ENCODE results near the gene NPAS2.

NPAS2 gene

DNA sequence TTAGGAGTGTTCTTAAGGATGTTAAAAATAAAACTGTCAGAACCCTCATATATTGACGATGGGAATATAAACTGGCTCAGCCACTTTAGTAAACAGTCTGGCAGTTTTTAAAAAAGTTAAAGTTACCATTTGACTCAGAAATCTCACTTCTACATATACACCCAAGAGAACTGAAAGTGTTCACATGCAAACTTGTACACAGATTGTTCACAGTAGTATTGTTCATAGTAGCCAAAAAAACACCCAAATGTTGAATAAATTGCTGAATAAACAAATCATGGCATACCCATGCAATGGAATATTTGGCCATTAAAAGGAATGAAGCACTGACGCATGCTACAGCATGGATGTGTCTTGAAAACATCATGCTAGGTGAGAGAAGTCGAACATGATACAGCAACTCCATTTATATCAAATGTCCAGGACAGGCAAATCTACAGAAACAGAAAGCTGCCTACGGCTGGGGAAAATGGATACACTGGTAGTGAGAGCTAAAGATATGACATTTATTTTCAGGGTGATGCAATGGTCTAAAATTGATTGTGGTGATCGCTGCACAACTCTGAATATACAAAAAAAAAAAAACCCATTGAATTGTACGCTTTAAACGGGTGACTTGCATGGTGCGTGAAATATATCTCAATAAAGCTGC, 192.2 kb downstream of the NPAS2 start:
- DNase-seq (ENCODE audit: low read depth) = no peak

DNA sequence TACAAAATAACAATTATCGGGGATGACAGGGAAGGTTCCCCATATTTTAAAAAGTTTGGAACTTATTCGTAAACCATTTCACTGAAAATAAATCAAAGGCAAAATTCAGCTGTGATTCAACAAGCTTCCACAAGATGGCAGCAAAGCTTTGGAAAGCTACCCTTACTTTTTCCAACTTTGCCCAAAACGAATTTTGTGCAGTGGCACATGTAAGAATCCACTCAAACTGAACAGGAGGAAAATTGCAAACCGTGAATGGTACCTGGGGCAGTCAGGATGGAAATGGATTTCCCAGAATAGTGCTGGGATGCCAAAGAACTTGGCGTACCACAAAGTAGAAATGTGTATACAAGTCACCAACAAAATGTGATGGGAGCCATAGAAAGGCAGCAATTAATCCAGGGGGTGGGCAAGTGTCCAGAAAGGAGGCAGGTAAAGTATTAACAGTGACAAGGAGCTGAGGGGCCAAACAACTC, 192.8 kb downstream of the NPAS2 start:
- peak; percentile 21 for DNase-seq (ENCODE audit: low read depth)

DNA sequence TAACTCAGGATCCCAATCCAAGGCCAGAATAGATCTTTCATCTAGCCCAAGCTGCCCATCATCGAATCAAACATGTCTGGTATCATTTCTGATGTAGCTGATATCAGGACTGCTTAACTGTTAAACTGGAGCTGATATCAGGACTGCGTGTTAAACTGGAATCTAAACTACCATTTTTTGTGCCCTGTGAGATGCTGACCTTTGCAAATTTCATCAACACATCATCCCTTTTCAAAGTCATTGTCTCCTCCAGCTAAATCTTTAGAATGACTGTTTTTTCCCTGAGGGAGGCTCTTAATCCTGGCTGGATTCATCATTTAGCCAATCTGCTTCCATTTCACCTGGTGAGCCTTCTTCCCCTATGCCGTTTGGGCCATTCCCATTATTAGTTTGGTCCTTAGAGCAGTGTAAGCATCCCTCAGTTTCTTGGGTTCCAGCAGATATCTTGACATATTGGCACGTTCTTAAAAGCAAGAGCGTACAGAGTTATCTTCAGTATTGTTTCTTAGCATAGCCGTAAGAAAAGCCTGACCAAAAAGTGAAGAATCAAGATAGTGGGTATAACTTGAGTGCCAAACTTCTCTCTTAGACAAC, 194.4 kb downstream of the NPAS2 start:
- DNase-seq (ENCODE audit: low read depth) = no peak

DNA sequence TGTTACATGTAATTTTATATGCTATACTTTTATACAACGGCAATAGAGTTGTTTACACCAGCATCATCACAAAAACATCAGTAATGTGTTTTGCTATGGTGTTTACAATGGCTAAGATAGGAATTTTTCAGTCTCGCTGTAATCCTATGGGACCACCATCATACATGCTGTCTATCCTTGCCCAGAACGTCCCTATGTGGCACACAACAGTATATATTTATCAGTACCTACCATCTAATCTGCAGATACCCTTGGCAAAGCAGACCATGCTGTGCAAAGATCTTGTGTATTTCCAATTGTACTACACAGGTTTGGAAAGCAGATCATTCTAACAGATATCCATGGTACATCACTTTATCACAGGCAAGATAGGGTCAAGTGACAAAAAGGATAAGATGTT, 197.4 kb downstream of the NPAS2 start:
- DNase-seq (ENCODE audit: low read depth) = no peak

DNA sequence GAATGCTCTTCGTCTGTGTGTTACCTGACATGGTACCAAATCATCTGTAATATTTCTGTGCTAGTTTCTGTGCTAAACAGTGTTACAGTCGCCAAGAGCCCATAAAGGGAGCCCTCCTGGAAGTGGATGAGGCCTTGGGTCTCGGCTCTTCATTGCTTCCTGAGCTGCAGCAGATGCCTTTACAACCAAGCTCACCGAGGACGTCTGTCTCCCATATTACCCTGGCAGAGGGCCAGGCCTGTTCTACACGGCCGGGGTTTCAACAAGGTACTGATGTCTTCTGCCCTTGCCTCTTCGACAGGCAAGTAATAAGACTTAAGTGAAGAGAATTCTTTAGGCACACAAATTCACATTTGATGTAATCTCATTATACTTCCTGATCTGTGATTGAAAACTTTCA, 199.0 kb downstream of the NPAS2 start:
- DNase-seq (ENCODE audit: low read depth) = no peak

DNA sequence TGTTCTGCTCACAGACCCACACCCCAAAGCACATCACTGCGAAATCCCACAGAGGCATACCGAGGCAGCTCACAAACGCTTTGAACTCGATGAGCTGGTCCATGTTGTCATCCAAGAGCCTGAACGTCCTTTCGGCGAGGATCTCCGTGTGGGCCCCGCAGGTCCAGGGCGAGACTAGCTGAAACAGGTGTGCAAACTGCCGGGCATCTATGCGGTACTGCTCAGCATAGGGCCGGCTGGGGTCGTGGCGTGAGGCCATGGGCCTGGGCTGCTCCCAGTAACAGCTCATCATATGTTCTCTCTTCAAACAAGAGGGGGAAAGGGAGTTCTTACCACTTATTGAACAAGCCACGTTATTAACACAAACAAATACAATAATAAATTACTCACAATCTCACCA, 202.3 kb downstream of the NPAS2 start:
- DNase-seq (ENCODE audit: low read depth) = no peak

DNA sequence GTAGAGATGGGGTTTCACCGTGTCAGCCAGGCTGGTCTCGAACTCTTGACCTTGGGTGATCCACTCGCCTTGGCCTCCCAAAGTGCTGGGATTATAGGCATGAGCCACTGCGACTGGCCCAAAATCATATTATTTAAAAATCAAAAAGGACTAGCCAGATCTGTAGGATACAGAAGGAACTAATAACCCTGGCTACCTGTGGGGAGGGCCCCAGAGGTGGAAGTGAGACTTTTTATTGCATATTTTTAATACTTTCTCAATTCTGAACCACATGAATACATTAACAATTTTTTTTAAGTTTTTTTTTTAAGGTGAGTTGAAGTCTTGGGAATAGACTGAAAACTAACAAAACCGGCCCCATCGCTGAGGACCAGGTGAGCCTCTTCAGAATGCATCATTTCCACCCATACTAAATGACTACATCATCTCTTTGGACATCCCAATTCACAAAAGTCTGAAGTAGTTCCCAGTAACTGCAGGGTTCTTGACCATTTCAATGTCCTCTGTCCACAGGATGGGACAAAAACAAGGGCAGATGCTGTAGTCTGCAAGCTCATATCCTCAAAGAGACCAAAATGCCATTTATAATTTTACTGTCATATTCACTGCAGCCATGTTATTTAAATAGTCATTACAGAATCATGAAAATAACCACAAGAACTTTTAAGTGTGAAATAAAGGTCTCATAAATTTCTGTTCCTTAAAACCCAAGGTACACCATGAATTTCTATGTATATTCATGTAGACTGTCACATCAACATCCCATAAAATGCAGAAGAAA, 203.6 kb downstream of the NPAS2 start:
- no peak for DNase-seq (ENCODE audit: low read depth)

DNA sequence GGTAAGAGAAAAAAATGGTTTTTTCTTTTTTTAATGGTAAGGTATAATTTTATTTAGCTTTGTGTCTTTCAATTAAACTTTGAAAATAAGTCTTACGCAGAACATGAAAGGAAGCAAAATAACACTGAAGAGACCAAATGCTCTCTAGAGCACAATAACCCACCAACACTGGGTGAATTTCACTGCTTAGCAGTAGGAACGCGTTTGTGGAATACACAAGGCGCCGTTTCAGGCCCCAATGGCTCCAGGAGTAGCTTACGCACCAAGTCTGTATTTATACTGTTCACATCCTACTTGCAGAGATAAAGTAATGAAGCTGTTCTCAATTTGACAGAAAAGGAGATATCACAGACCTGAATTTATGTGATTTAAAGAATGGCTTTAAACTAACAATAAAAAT, 205.6 kb downstream of the NPAS2 start:
- no peak for DNase-seq (ENCODE audit: low read depth)

DNA sequence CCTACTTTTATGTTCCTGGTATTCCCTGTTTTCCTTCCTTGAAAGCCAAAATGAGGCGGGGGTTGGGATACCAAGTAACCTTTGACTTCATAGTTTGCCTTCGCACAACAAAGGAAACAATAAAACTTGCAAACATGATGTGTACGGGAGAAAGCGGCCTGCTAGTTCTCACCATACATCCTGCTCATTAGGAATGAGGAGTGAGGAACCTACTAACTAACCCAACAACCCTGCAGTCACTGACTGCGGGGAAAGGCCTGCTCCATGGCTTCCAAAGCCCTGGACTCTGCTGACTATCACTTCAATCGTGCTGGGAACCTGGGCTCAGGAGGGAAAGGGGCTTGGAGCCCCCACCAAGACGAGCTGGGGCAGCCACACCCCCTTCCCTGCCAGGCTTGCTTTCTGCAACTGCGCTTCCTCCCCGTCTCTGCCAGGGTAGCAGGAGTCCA, 206.3 kb downstream of the NPAS2 start:
- DNase-seq (ENCODE audit: low read depth) = no peak

DNA sequence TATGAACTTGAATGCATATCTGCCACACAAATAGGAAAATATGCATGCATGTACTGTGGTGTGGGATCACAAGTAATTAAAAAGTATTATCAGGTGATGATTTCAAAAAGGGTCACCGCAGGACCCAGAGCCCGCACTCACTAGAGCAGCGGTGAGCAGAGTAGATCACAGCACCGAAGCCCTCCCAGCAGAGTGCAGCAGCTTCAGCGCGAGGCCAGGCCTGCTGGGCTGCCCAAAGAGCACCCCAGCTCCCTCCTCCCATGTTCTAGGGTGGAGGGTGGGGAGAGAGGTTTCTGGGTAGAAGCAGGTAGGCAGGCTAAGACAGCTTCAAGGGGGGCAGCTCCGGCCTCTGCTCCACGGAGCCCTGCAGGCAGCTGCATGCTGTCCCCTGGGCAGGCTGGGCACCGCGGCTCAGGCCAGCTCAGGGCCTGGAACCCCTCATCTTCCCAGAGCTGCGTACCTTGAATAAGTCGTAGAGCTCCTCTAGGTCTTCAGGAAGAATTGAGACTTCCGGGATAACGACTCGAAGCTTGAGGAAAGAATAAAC, 207.1 kb downstream of the NPAS2 start:
- DNase-seq (ENCODE audit: low read depth) = no peak

DNA sequence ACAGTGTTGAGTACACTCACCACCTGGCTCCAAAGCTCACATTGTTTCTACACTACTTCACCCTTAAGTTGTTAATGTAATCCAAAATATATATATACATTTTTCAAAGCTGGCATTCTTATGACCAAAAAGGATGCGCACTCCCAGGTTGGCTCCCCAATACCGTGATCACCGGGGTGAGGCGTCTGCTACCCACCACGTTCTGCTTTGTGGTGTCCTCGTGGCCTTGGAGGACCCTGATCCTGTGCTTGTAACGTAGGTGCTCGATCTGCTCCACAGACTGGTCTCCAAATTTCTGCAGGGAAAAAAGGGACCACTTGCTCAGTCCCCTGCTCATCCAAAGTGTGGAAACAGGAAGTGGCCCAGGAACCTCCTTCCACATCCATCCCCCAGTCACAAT, 207.9 kb downstream of the NPAS2 start:
- DNase-seq (ENCODE audit: low read depth) = no peak

DNA sequence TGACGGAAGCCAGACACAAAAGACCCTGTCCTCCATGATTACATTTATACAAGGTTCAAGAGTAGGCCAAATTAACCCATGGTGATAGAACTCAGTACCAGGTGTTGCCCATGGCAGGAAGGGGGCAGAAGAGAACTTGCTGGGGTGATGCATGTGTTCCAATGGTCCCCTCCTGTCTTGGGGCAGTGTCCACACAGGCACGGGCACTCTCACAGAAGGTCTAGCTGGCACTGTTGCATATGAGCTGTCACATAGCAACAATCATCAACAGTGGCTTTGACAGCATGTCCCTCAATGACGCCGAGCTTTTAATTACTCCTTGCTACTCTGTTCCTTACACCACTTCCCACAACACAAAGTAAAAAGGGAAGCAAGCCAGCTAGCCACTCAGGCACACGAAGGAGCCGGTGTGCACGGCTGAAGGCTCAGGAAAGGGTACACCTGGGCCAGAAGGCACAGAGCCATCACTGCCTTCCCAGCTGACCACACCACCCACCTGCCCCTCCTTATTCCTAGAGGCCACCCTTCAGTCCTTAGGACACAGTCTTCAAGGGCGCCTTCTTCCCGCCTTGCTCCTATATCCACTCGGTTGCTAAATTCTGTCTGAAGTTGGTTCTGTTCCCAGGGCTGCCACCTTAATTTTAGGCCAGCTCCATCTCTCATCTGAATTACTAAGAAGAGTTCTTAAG, 211.1 kb downstream of the NPAS2 start:
- DNase-seq (ENCODE audit: low read depth) = no peak

DNA sequence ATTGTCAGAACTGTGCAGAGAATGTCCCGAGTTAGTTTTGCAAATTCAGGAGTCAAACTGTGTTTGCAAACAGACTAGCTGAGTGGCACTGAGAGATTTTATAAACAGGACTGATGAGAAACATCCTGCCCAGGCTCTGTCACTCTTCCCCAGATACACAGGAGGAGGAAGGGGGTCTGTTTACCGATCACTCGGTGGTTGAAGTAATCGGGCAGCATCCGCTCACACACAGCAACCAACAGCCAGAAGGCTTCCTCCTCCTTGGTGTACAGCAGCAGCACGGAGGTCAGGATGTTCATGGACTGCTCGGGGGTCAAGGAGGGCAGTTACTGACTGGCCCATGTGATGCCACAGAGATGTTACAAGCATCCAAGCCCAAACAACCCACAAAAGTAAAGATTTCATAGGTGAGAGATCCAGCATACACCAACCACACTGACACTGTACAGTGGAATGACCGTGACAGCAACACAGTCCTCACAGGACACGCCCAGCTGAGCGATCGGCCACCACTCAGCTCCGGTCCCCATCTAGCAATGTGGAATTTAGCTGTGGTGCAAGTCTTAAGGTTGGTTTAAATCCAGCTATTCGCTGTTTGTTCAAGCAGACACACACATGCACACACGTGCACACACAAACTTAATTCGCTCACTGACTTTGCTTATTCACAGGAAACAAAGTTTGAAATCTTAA, 212.3 kb downstream of the NPAS2 start:
- no peak for DNase-seq (ENCODE audit: low read depth)

DNA sequence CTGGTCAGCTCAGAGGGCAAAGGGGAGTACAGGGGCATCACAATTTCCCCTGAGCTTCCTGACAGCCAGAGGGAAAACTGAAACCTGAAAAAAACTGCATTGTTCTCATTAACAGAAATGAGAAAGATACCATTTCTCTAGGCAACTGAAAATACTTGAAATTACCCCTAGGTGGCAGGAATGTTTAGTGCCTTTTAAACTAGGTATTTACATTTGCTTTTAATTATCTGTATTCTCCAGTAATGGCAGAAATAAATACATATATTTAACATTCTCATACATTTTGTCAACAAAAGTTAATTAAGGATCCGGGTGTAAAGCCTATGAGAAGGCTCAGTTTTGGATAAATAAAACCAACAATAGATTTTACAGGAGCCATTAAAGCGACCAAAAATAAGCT, 216.6 kb downstream of the NPAS2 start:
- peak; percentile 23 for DNase-seq (ENCODE audit: low read depth)

DNA sequence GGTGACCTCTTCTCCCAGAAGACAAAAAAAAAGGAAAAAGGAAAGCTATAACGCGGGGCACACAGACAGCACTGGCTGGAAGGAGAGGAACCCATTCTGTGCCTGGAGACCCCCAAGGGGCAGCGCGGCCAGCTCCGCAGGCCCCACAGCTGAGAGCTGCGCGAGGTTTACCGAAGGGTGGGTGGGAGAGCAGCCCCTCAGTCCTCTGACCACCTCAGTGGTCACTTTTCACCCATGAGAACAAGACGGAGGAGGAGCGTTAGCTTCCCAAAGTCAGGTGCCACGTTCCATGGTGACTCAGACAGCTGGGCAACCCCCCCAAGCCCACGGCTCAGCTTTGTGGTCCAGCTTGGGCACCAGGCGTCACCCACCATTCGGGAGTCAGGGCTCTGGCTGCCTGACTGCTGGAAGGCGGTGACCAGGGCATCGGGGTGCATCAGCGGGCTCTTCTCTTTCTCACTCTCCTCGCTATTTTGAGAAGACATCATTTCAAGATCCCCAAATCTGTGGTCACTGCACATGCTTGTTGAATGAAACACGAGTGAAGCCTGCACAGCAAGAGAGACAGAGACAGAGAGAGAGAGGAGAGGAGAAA, 217.3 kb downstream of the NPAS2 start:
- no peak for DNase-seq (ENCODE audit: low read depth)

DNA sequence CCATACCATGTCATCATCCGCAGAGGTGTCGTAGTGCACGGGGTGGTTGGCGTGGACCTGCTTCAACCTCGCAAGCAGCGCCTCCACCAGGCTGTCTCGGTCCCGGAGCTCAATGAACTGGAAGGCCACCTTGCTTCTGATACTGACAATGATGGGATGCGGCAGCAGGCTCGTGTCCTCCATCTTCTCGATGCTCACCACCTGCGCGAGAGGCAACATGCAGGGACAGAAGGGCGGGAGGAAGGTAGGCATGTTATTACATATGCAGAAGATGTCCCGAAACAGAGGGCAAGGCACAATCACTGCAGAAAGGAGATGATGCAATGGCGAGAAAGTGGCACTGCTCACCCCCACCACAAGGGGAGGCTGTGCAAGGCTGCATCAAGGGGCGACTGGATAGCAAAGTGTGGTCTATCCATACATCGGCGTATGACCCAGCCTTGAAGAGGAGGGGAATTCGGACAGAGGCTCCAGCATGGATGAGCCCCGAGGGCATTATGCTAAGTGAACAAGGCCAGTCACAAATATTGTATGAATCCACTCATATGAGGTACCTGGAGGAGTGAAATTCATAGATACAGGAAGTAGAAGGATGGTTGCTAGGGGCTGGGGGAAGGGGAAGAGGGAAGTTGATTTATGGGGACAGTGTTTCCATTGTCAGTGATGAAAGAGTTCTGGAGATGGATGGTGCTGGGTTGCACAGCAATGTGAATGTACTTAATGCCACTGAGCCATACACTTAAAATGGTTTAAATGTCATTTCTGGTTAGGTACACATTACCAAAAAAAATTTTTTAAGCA, 218.7 kb downstream of the NPAS2 start:
- no peak for DNase-seq (ENCODE audit: low read depth)

DNA sequence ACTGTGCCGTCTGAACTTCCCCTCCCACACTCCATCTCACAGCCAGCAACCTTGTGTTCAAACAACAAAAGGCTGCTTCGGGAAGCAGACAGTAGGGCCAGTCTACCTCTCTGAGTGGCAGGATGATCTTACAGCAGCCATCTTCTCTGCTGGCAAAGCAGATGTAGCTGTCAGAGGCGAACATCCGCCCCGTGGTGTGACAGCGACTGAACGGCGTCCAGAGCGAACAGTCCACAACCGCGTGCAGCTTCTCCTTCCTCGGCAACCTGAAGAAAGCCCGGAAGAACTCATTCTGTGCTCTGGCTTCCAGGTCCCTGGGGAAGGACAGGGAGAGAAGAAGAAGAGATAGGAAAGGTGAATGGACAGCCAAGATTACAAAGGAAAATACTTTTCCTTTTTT, 220.1 kb downstream of the NPAS2 start:
- no peak for DNase-seq (ENCODE audit: low read depth)

DNA sequence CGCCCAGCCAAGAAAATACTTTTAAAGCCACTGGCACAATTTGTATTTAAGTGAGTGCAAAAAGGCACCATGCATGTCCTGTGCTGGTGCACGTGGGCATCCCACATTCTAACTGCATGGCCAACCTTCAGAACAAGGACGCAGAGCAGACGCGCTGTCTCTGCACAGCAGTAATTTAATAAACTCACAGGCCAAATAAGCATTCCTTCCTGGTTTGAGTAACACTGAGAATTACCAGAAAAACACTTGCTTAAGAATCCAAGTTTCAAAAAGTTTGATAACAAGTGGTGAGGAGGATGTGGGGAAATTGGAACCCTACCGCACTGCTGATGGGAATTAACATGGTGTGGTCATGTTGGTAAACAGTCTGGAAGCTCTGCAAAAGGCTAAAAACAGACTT, 220.8 kb downstream of the NPAS2 start:
- no peak for DNase-seq (ENCODE audit: low read depth)

DNA sequence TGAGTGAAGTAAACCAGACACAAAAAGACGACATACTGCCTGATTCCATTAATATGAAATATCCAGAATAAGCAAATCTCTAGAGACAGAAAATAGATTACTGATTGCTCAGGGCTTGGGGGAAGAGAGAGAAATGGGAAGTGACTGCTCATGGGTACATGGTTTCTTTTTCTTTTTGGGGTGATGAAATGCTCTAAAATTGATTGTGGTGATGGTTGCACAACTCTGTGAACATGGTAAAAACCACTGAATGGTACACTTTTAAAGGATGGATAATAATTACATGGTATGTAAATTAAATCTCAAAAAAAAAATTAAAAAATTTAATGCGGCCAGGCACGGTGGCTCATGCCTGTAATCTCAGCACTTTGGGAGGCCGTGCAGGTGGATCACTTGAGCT, 221.5 kb downstream of the NPAS2 start:
- DNase-seq (ENCODE audit: low read depth) = no peak

DNA sequence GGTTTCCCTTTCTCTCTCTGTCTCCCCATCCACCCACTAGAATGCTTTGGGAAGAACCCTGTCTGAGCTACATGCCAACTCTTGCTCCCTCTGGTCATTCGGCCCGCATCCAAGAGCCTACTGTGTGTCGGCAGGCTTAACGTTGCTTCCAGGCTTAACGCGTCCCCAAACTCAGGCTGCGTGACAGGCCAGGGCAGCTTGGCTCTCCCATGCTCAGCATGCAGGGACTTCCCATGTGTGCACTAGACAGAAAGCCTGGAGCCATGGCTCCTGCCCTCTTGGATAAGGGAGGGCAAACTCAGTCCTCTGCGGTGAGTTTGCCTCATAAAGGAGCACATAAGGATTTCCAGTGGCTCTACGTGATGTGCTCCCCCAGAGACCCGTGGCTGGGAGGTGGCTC, 225.4 kb downstream of the NPAS2 start:
- DNase-seq (ENCODE audit: low read depth) = no peak

Measured in fibroblast of the conjunctiva (primary cell).